A549 (cell line): ENCODE measurements around the gene CYP26B1. TPM values are rescaled to one million over a fixed set of nuclear protein-coding genes. Genes with fewer than 3 reads are reported as not detected.

Experiments used
- ATAC-seq, 2 experiments: fragments of 200-7000 bp in 1 of 2; fragments of >200 bp in 1 of 2; cut with Nextera tagmentation in 1 of 2; cut with Tn5 transposase in 1 of 2; 3 replicates each; pipeline versions ENCODE4 v1.8.0 to v1.9.1; 2018 to 2020; ENCODE audit warnings: mild to moderate bottlenecking in 1 of 2, moderate library complexity in 1 of 2
- CTCF ChIA-PET: fragments of 300-600 bp; sonication (Branson Sonifier 250); formaldehyde crosslinking; extraction: SDS; loops from one replicate; lab custom pipeline; 2021; ENCODE audit warnings: antibody characterized with exemption, inconsistent platforms; lab: Yijun Ruan, JAX
- POLR2A ChIA-PET: fragments of 350-600 bp; formaldehyde crosslinking; extraction: SDS; loops from one replicate; lab custom pipeline; 2021; ENCODE audit warnings: antibody characterized with exemption, inconsistent platforms; lab: Yijun Ruan, JAX
- DNase-seq, 2 experiments: peaks; one replicate each; pipeline versions ENCODE4 v3.0.0 to v3.0.0-alpha.2; 2011 to 2016; ENCODE audit warnings: low read depth in 1 of 2, low spot score in 1 of 2
- FAIRE-seq: peaks from 2 replicates; lab custom pipeline; 2011; peaks lifted over from hg19 to GRCh38; lab: Jason Lieb, UNC
- H3K27ac ChIP-seq, 2 experiments: fragments of >200 bp; sonication (Bioruptor Twin); formaldehyde crosslinking; 3 replicates each; pipeline ENCODE4 v1.5.1; 2016 to 2017
- H3K4me1 ChIP-seq: fragments of >200 bp; sonication (Bioruptor Twin); formaldehyde crosslinking; 3 replicates; pipeline ENCODE4 v1.6.1; 2016
- H3K4me2 ChIP-seq: fragments of >200 bp; sonication (Bioruptor Twin); formaldehyde crosslinking; 3 replicates; pipeline ENCODE4 v1.6.1; 2016
- H3K4me3 ChIP-seq: fragments of >200 bp; sonication (Bioruptor Twin); formaldehyde crosslinking; 3 replicates; pipeline ENCODE4 v1.5.1; 2016
- H3K9me3 ChIP-seq: fragments of >200 bp; sonication (Bioruptor Twin); formaldehyde crosslinking; 3 replicates; pipeline ENCODE4 v1.6.1; 2016
- CTCF ChIP-seq: fragments of >200 bp; sonication (Bioruptor Twin); formaldehyde crosslinking; IDR thresholded peaks from 3 replicates; pipeline ENCODE4 v1.5.1; 2016
- EHF ChIP-seq: fragments of 250-450 bp; sonication (Bioruptor Pico); IDR thresholded peaks from 2 replicates; pipeline ENCODE4 v1.5.0; 2020; ENCODE audit warnings: mild to moderate bottlenecking
- ESRRA ChIP-seq: fragments of 150-350 bp; IDR thresholded peaks from 2 replicates; pipeline ENCODE4 v1.6.1; 2014; ENCODE audit warnings: mild to moderate bottlenecking, low read length, borderline replicate concordance
- HDAC2 ChIP-seq: fragments of 200-600 bp; sonication (generic); IDR thresholded peaks from 2 replicates; pipeline ENCODE4 v1.6.1; 2016
- HES2 ChIP-seq: fragments of >200 bp; sonication (Bioruptor Twin); formaldehyde crosslinking; IDR thresholded peaks from 2 replicates; pipeline ENCODE4 v1.6.1; 2016
- HMGXB4 ChIP-seq: fragments of 250-450 bp; sonication (Bioruptor Pico); IDR thresholded peaks from 2 replicates; pipeline ENCODE4 v1.5.0; 2021; ENCODE audit warnings: mild to moderate bottlenecking, moderate library complexity, borderline replicate concordance
- HOXB13 ChIP-seq: fragments of 250-450 bp; sonication (Bioruptor Pico); IDR thresholded peaks from 2 replicates; pipeline ENCODE4 v1.5.0; 2020; ENCODE audit warnings: low read depth, mild to moderate bottlenecking, moderate library complexity
- JUNB ChIP-seq: fragments of >200 bp; sonication (Bioruptor Twin); formaldehyde crosslinking; IDR thresholded peaks from 2 replicates; pipeline ENCODE4 v1.6.1; 2016
- KDM1A ChIP-seq: fragments of 200-600 bp; sonication (generic); IDR thresholded peaks from 2 replicates; pipeline ENCODE4 v1.6.1; 2016; ENCODE audit warnings: low read depth, mild to moderate bottlenecking
- KDM5A ChIP-seq: fragments of 200-600 bp; sonication (generic); IDR thresholded peaks from 2 replicates; pipeline ENCODE4 v1.6.1; 2016; ENCODE audit warnings: antibody characterized with exemption, mild to moderate bottlenecking
- MAFK ChIP-seq: fragments of 450-650 bp; IDR thresholded peaks from 2 replicates; pipeline ENCODE4 v1.6.1; 2014; ENCODE audit not compliant: partially characterized antibody
- MYC ChIP-seq: IDR thresholded peaks from 2 replicates; pipeline ENCODE4 v1.6.1; 2012; ENCODE audit warnings: mild to moderate bottlenecking, inconsistent platforms, low read length, improper control_type of control experiment, borderline replicate concordance
- NFE2L2 ChIP-seq: fragments of 150-350 bp; conservative IDR thresholded peaks from 2 replicates; pipeline ENCODE4 v1.6.1; 2014; ENCODE audit warnings: low read length
- NR3C1 ChIP-seq: fragments of >200 bp; sonication (Bioruptor Twin); formaldehyde crosslinking; IDR thresholded peaks from 3 replicates; pipeline ENCODE4 v1.6.1; 2017
- PHF8 ChIP-seq: fragments of 200-600 bp; sonication (generic); IDR thresholded peaks from 2 replicates; pipeline ENCODE4 v1.6.1; 2016; ENCODE audit warnings: low read depth, mild to moderate bottlenecking, antibody characterized with exemption, moderate library complexity, borderline replicate concordance
- POLR2A ChIP-seq: IDR thresholded peaks from 2 replicates; pipeline ENCODE4 v1.6.1; 2012; ENCODE audit warnings: mild to moderate bottlenecking, low read length
- RAD21 ChIP-seq, 2 experiments: fragments of >200 bp in 1 of 2; sonication (Bioruptor Twin) in 1 of 2; formaldehyde crosslinking in 1 of 2; IDR thresholded peaks in 1 of 2; conservative IDR thresholded peaks in 1 of 2; 2 replicates in 1 of 2; 3 replicates in 1 of 2; pipeline ENCODE4 v1.6.1; 2012 to 2018; ENCODE audit warnings: inconsistent platforms in 1 of 2
- RARB ChIP-seq: fragments of 250-450 bp; sonication (Bioruptor Pico); IDR thresholded peaks from 2 replicates; pipeline ENCODE4 v1.8.0; 2021; ENCODE audit warnings: mild to moderate bottlenecking, moderate library complexity
- SMC3 ChIP-seq: fragments of >200 bp; sonication (Bioruptor Twin); formaldehyde crosslinking; IDR thresholded peaks from 3 replicates; pipeline ENCODE4 v1.6.1; 2018; ENCODE audit warnings: inconsistent platforms
- TP53 ChIP-seq: fragments of 250-450 bp; sonication (Bioruptor Pico); IDR thresholded peaks from 2 replicates; pipeline ENCODE4 v1.5.0; 2021; ENCODE audit warnings: mild to moderate bottlenecking, moderate library complexity
- ZC3H11A ChIP-seq: fragments of 450-650 bp; IDR thresholded peaks from 2 replicates; pipeline ENCODE4 v1.6.1; 2014; ENCODE audit warnings: antibody characterized with exemption, mild to moderate bottlenecking
- ZNF302 ChIP-seq: fragments of 250-450 bp; sonication (Bioruptor Pico); IDR thresholded peaks from 2 replicates; pipeline ENCODE4 v1.9.0; 2021; ENCODE audit warnings: inconsistent platforms, mild to moderate bottlenecking, moderate library complexity
- ZSCAN20 ChIP-seq: fragments of 250-450 bp; sonication (Bioruptor Pico); IDR thresholded peaks from 2 replicates; pipeline ENCODE4 v1.8.0; 2022; ENCODE audit warnings: mild to moderate bottlenecking, moderate library complexity
- WGBS: methylation state at CpG from one replicate; pipeline ENCODE4 v1.1.6; 2017; ENCODE audit errors: missing lambda C conversion rate; 5-methylcytosine and 5-hydroxymethylcytosine counted together
- polyA plus RNA-seq, 4 experiments: library from polyadenylated mRNA; depleted of rRNA in 3 of 4; stranded (reverse); fragments of >200 nt; fragmentation: RNase III in 1 of 4; extraction: RNeasy Plus Mini Kit Qiagen cat#74134 plus additional on column Dnase treatment in 1 of 4; gene quantifications; 2 replicates in 3 of 4; 3 replicates in 1 of 4; pipeline ENCODE4 v1.2.3, GENCODE V29; 2011 to 2017

The CYP26B1 gene
- polyA plus RNA-seq, 2 of the 4 experiments (the other 2 are of a cell fraction) = 9.7 to 13.6 TPM

GRCh38 chr2:72176281-72176680, 28.6 kb upstream of the CYP26B1 start:
- TF ChIP-seq RARB (CRISPR knock-in tag) = no peak
- TF ChIP-seq MAFK = peak; percentile 84
- FAIRE-seq (no peak), ATAC-seq (no peak), DNase-seq (no peak)
- CTCF ChIA-PET = interaction anchor here (0.7 to 2.6 kb wide), 7 partner anchors 11 to 403 kb away, joined by 3 to 8 read pairs (median 4); no protein-coding TSS in a partner anchor
- H3K9me3 ChIP-seq = no peaks in the 10 kb centered on the region
- no peak overlapping the region for H3K4me3 ChIP-seq
- WGBS = 63% methylated on average over 1 of the region's 1 CpG
- H3K4me2 ChIP-seq = no peak overlapping the region
- H3K27ac ChIP-seq = no peak overlapping the region
- POLR2A ChIA-PET = no interaction called here
- no peaks in the 10 kb centered on the region for H3K4me1 ChIP-seq

- ATAC-seq (no peak), DNase-seq (no peak), FAIRE-seq (no peak)
- Histone ChIP-seq H3K27ac (no peak overlapping the region), H3K4me2 (no peak overlapping the region), H3K4me1 (no peaks in the 10 kb centered on the region), H3K4me3 (no peak overlapping the region), H3K9me3 (no peaks in the 10 kb centered on the region)
- TF ChIP-seq HDAC2 = no peak
- no peak for TF ChIP-seq HOXB13
- TF ChIP-seq NR3C1 = no peak
- TF ChIP-seq KDM1A = no peak
- TF ChIP-seq RAD21 (conservative IDR thresholded peaks at IDR 0.05 in 1 of 2, IDR thresholded peaks at IDR 0.05 in 1 of 2) = no peak
- no peak for TF ChIP-seq TP53 (CRISPR knock-in tag)
- TF ChIP-seq CTCF = no peak
- no peak for TF ChIP-seq HES2
- TF ChIP-seq SMC3 = no peak
- TF ChIP-seq KDM5A = no peak
- no peak for TF ChIP-seq HMGXB4 (CRISPR knock-in tag)
- no peak for TF ChIP-seq MYC
- TF ChIP-seq NFE2L2 = no peak
- no peak for TF ChIP-seq EHF (CRISPR knock-in tag)
- TF ChIP-seq PHF8 = no peak
- TF ChIP-seq ESRRA = no peak
- ChIA-PET CTCF (interaction anchor here (0.7 to 1.7 kb wide), 4 partner anchors 9 to 40 kb away, joined by 3 to 5 read pairs (median 4); no protein-coding TSS in a partner anchor), POLR2A (no interaction called here)
- WGBS = 75% methylated on average over 4 of the region's 4 CpGs
Measured at GRCh38 chr2:72175636-72176035, 28.0 kb upstream of the CYP26B1 start.

- H3K9me3 ChIP-seq = no peaks in the 10 kb centered on the region
- ChIA-PET CTCF (interaction anchor here (0.8 to 1.2 kb wide), 3 partner anchors 8 to 360 kb away, joined by 3 read pairs; no protein-coding TSS in a partner anchor), POLR2A (no interaction called here)
- no peak for ATAC-seq
- no peak for FAIRE-seq
- no peak for DNase-seq
- no peak overlapping the region for H3K4me2 ChIP-seq
- no peaks in the 10 kb centered on the region for H3K4me1 ChIP-seq
- H3K27ac ChIP-seq = no peak overlapping the region
- WGBS = 79% methylated on average over 8 of the region's 8 CpGs
- no peak for TF ChIP-seq ZNF302 (CRISPR knock-in tag)
- no peak for TF ChIP-seq ZC3H11A
- TF ChIP-seq JUNB = no peak
- TF ChIP-seq ZSCAN20 (CRISPR knock-in tag) = no peak
- no peak for TF ChIP-seq POLR2A
- TF ChIP-seq TP53 (CRISPR knock-in tag) = no peak
- no peak overlapping the region for H3K4me3 ChIP-seq
Measured at GRCh38 chr2:72173640-72174321, 26.1 kb upstream of the CYP26B1 start.
